K562 (cell line): ENCODE measurements around the gene COX14. TPM values are rescaled to one million over a fixed set of nuclear protein-coding genes. Genes with fewer than 3 reads are reported as not detected.

Experiments
- ATAC-seq: fragments of 200-7000 bp; cut with Tn5 transposase; 3 replicates; pipeline ENCODE4 v1.9.1; 2020; ENCODE audit warnings: moderate library complexity
- BruUV-seq: library from RNA; stranded (reverse); fragments of 400-500 nt; replicated peaks from 2 replicates; lab custom pipeline; 2021; lab: Mats Ljungman, UMichigan
- CTCF ChIA-PET: fragments of 300-600 bp; formaldehyde crosslinking; extraction: SDS; loops from one replicate; lab custom pipeline; 2021; ENCODE audit warnings: low intra/inter-chr PET ratio; lab: Yijun Ruan, JAX
- POLR2A ChIA-PET: fragments of 300-600, 350-650 bp; sonication (Branson Sonifier 250); formaldehyde crosslinking; extraction: SDS; loops from one replicate; lab custom pipeline; 2021; ENCODE audit warnings: antibody characterized with exemption, inconsistent platforms; lab: Yijun Ruan, JAX
- DNase-seq, 4 experiments: peaks; one replicate each; pipeline versions ENCODE4 v3.0.0 to v3.0.0-alpha.2; 2011 to 2018; ENCODE audit warnings: low spot score in 3 of 4, mixed read lengths in 3 of 4; ENCODE audit errors: extremely low read depth in 1 of 4
- FAIRE-seq: peaks from 2 replicates; lab custom pipeline; 2011; peaks lifted over from hg19 to GRCh38; lab: Jason Lieb, UNC
- H2AFZ ChIP-seq: 2 replicates; pipeline ENCODE4 v1.6.0; 2011; ENCODE audit warnings: low read depth, low read length, control low read depth, inconsistent platforms
- H3K27ac ChIP-seq: fragments of 200-600 bp; 3 replicates; pipeline ENCODE4 v1.8.0; 2011; ENCODE audit warnings: low read depth, mild to moderate bottlenecking, control low read depth, inconsistent platforms, low read length, moderate library complexity, mixed read lengths; ENCODE audit errors: extremely low read depth
- H3K27me3 ChIP-seq, 2 experiments: fragments of 300-600 bp in 1 of 2; 2 replicates in 1 of 2; 3 replicates in 1 of 2; pipeline versions ENCODE4 v1.6.0 to v1.8.0; 2011; ENCODE audit warnings: inconsistent platforms in 2 of 2, low read length in 2 of 2, mild to moderate bottlenecking in 1 of 2, mixed read lengths in 1 of 2, moderate library complexity in 1 of 2; ENCODE audit not compliant: control insufficient read depth in 2 of 2, insufficient read depth in 2 of 2
- H3K36me3 ChIP-seq: fragments of 300-600 bp; 3 replicates; pipeline ENCODE4 v1.8.0; 2011; ENCODE audit warnings: mild to moderate bottlenecking, low read length, inconsistent platforms; ENCODE audit not compliant: control insufficient read depth, insufficient read depth
- H3K4me1 ChIP-seq, 2 experiments: fragments of 200-600 bp in 1 of 2; replicated peaks in 1 of 2; 2 replicates in 1 of 2; 3 replicates in 1 of 2; pipeline versions ENCODE4 v1.5.1 to v1.8.0; 2011; ENCODE audit warnings: inconsistent platforms in 2 of 2, low read length in 2 of 2, mild to moderate bottlenecking in 1 of 2, mixed read lengths in 1 of 2, moderate library complexity in 1 of 2; ENCODE audit not compliant: control insufficient read depth in 2 of 2, insufficient read depth in 2 of 2
- H3K4me2 ChIP-seq: 2 replicates; pipeline ENCODE4 v1.6.1; 2011; ENCODE audit warnings: low read length, control low read depth, inconsistent platforms, mixed read lengths; ENCODE audit not compliant: insufficient read depth
- H3K4me3 ChIP-seq: fragments of 200-600 bp; sonication (generic), shearing (Covaris generic); 2 replicates; pipeline ENCODE4 v1.5.1; 2016; ENCODE audit warnings: control low read depth, inconsistent platforms
- H3K79me2 ChIP-seq: fragments of 200-600 bp; 3 replicates; pipeline ENCODE4 v1.8.0; 2011; ENCODE audit warnings: low read length, inconsistent platforms; ENCODE audit not compliant: control insufficient read depth, insufficient read depth
- H3K9ac ChIP-seq, 2 experiments: 2 replicates each; pipeline versions ENCODE4 v1.6.0 to v1.6.1; 2011; ENCODE audit warnings: low read depth in 2 of 2, low read length in 2 of 2, control low read depth in 1 of 2, inconsistent platforms in 1 of 2, mild to moderate bottlenecking in 1 of 2, mixed read lengths in 1 of 2; ENCODE audit not compliant: insufficient read depth in 1 of 2
- H3K9me1 ChIP-seq: one replicate; pipeline ENCODE4 v1.6.0; 2011; ENCODE audit warnings: inconsistent platforms, mild to moderate bottlenecking, low read length, moderate library complexity; ENCODE audit not compliant: control insufficient read depth, insufficient read depth
- H3K9me3 ChIP-seq: replicated peaks from 2 replicates; pipeline ENCODE4 v1.5.1; 2011; ENCODE audit warnings: low read depth, low read length, inconsistent platforms; ENCODE audit not compliant: control insufficient read depth, insufficient read depth
- H4K20me1 ChIP-seq: replicated peaks from 2 replicates; pipeline ENCODE4 v1.6.1; 2011; ENCODE audit warnings: low read length, inconsistent platforms, mixed read lengths; ENCODE audit not compliant: control insufficient read depth, insufficient read depth
- ATF3 ChIP-seq, 2 experiments: fragments of 450-650 bp in 1 of 2; sonication (generic) in 1 of 2; formaldehyde crosslinking in 1 of 2; IDR thresholded peaks in 1 of 2; conservative IDR thresholded peaks in 1 of 2; 2 replicates each; pipeline versions ENCODE4 v1.6.1 to v1.8.1; 2016 to 2023; ENCODE audit warnings: mild to moderate bottlenecking in 2 of 2, moderate library complexity in 2 of 2, inconsistent platforms in 1 of 2, missing genetic modification reagents in 1 of 2
- CEBPG ChIP-seq, 3 experiments: fragments of 200-800 bp in 1 of 3; sonication (Bioruptor generic) in 1 of 3; sonication (generic) in 1 of 3; formaldehyde crosslinking in 1 of 3; IDR thresholded peaks in 2 of 3; conservative IDR thresholded peaks in 1 of 3; 2 replicates each; pipeline versions ENCODE4 v1.6.1 to v1.8.0; 2016 to 2022; ENCODE audit warnings: missing compliant biosample characterization in 2 of 3, missing genetic modification characterization in 2 of 3, mild to moderate bottlenecking in 1 of 3, missing genetic modification reagents in 1 of 3
- SMARCA4 ChIP-seq: fragments of 450-650 bp; IDR thresholded peaks from 2 replicates; pipeline ENCODE4 v1.6.1; 2016
- U2AF1 ChIP-seq: fragments of 200-400 bp; formaldehyde crosslinking; optimal IDR thresholded peaks from 2 replicates; pipeline ENCODE3; 2017; ENCODE audit warnings: mild to moderate bottlenecking, low read depth, low read length, moderate library complexity
- WGBS: fragments of 100-300 bp; shearing (Covaris generic); methylation state at CpG from one replicate; pipeline ENCODE4 v1.1.6; 2016; ENCODE audit warnings: low coverage, mixed read lengths; ENCODE audit not compliant: insufficient coverage; ENCODE audit errors: missing lambda C conversion rate; 5-methylcytosine and 5-hydroxymethylcytosine counted together
- in situ Hi-C: fragments of 300-500 bp; cut with MboI; formaldehyde crosslinking; loops from 4 replicates; pipeline ENCODE4 v1.15.0; 2018; ENCODE audit warnings: inconsistent platforms, mixed read lengths
- intact Hi-C: fragments of 100-400 bp; cut with micrococcal nuclease; formaldehyde crosslinking; loops from 2 replicates; pipeline ENCODE4 v1.14.2; 2022
- polyA plus RNA-seq, 8 experiments: library from polyadenylated mRNA; depleted of rRNA in 4 of 8; stranded (reverse) in 5 of 8; unstranded in 3 of 8; fragments of >200 nt; fragmentation: Nextera tagmentation in 2 of 8; fragmentation: Illumina TruSeq in 1 of 8; extraction: Ambion mirVana in 2 of 8; extraction: Trizol in 1 of 8; gene quantifications; 2 replicates each; pipeline versions ENCODE4 v1.2.1 to v1.2.3, GENCODE V29; 2011 to 2014; ENCODE audit warnings: inconsistent platforms in 1 of 8, missing spikeins in 1 of 8
- total RNA-seq, 7 experiments: library from RNA; depleted of rRNA in 6 of 7; stranded (reverse); fragments of >200 nt in 6 of 7; fragmentation: Illumina TruSeq in 2 of 7; extraction: Trizol in 2 of 7; gene quantifications; 2 replicates each; pipeline versions ENCODE4 v1.2.1 to v1.2.3, GENCODE V29; 2011 to 2021; ENCODE audit warnings: low replicate concordance in 1 of 7

Gene COX14
- total and polyA plus RNA-seq, 9 of the 15 experiments (the other 6 are each of a cell fraction or from before 2014, with no cell fraction given), result 44.4 to 269 (median 53.4) TPM

DNA sequence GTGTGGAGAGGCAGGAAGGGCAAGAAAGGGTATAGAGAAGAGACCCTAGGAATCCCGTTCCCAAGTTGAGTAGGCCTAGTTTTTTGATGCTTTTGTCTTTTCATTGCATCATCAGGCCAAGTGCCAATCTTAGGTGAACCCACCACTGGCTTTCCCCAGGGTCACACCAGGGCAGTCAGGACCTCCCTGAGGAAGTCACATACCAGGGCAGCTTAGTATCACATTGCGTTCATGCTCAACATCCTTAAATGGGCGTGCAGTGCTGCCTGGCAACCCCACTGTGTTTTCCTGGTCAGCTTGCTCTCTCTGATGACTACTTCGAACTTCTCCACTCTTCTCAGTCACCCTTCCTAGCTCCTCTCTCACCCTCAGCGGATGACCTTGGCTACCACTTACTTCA lies 45.6 kb upstream of the COX14 start:
- peaks cover 3 to 46% of the 10 kb centered on the region in 2 experiments; a peak in 4 of 5 replicates for H3K27me3 ChIP-seq
- no peaks in the 10 kb centered on the region for H3K36me3 ChIP-seq
- no peak overlapping the region for H3K27ac ChIP-seq
- in situ Hi-C loops, result loop anchor here (5.0 kb wide), 2 partner anchors 94 to 199 kb away; partner anchors contain the start of gene AQP6
- intact Hi-C loops, result no loop called here
- no peaks in the 10 kb centered on the region; the same call in 1 of the 2 replicates for H4K20me1 ChIP-seq
- ATAC-seq (no peak), FAIRE-seq (no peak), DNase-seq (no peak)
- no peak overlapping the region for H3K9ac ChIP-seq
- ChIA-PET CTCF (no interaction called here), POLR2A (interaction anchor here (0.6 to 1.7 kb wide), 2 partner anchors 82 to 360 kb away, joined by 3 to 4 read pairs; no protein-coding TSS in a partner anchor)
- no peaks in the 10 kb centered on the region for H3K79me2 ChIP-seq
- H3K9me1 ChIP-seq, result peaks cover 4% of the 10 kb centered on the region
- no peaks in the 10 kb centered on the region for H3K9me3 ChIP-seq
- 1% methylated on average over 5 of the region's 5 CpGs for WGBS
- no TSS peak for BruUV-seq
- H3K4me3 ChIP-seq, result no peak overlapping the region
- no peak overlapping the region for H2AFZ ChIP-seq
- TF ChIP-seq CEBPG (CRISPR knock-in tag; IDR thresholded peaks at IDR 0.05), result no peak
- 0 out of 4 replicates have a peak, but pooled peaks of 1 of the 2 experiments have one; percentile 24 for TF ChIP-seq CEBPG (tag; conservative IDR thresholded peaks at IDR 0.05 in 1 of 2, IDR thresholded peaks at IDR 0.05 in 1 of 2)
- no peak for TF ChIP-seq SMARCA4
- TF ChIP-seq ATF3 (IDR thresholded peaks at IDR 0.05), result peak; percentile 35
- no peak for TF ChIP-seq ATF3 (CRISPR knock-in tag; conservative IDR thresholded peaks at IDR 0.05)
- no peak for TF ChIP-seq U2AF1
- H3K4me1 ChIP-seq, result peaks cover 9 to 10% of the 10 kb centered on the region in 2 experiments; a peak in 3 of 5 replicates
- H3K4me2 ChIP-seq, result no peak overlapping the region
